Measurements from ENCODE around the gene JUN.

DNA sequence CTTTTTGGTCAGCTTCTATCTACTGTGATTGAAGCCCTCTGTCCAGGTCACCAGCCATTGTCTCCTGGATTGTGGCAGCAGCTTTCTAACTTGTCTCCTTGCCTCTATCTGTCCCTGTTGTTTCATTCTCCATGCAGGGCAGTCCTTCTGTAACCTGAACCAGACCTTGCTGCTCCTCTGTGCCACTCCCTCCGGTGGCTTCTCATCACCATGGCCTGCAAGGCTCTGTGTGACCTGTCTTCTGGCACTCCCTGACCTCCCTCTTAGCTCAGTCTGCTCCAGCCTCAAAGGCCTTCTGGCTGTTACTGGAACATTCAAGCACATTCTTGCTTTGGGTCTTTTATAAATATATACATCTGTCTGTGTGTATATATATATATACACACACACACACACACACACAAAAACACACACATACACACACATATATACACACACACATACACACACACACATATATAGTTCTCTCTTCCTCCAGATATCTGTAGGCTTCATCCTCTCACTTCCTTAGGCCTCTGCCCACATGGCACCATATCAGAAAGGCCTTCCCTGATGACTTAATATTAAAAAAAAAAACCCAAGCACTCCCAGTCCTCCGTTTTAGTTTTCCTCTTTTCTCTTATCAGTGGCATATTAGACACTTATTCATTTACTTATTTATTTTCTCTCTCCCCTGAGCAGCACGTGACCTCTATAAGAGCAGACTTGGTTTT is 21.2 kb upstream of the JUN start:
- TF ChIP-seq, protein P1, sequence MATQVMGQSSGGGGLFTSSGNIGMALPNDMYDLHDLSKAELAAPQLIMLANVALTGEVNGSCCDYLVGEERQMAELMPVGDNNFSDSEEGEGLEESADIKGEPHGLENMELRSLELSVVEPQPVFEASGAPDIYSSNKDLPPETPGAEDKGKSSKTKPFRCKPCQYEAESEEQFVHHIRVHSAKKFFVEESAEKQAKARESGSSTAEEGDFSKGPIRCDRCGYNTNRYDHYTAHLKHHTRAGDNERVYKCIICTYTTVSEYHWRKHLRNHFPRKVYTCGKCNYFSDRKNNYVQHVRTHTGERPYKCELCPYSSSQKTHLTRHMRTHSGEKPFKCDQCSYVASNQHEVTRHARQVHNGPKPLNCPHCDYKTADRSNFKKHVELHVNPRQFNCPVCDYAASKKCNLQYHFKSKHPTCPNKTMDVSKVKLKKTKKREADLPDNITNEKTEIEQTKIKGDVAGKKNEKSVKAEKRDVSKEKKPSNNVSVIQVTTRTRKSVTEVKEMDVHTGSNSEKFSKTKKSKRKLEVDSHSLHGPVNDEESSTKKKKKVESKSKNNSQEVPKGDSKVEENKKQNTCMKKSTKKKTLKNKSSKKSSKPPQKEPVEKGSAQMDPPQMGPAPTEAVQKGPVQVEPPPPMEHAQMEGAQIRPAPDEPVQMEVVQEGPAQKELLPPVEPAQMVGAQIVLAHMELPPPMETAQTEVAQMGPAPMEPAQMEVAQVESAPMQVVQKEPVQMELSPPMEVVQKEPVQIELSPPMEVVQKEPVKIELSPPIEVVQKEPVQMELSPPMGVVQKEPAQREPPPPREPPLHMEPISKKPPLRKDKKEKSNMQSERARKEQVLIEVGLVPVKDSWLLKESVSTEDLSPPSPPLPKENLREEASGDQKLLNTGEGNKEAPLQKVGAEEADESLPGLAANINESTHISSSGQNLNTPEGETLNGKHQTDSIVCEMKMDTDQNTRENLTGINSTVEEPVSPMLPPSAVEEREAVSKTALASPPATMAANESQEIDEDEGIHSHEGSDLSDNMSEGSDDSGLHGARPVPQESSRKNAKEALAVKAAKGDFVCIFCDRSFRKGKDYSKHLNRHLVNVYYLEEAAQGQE (IDR thresholded peaks at IDR 0.05; ENCODE audit: low read depth): no peak
- TF ChIP-seq EP300 (IDR thresholded peaks at IDR 0.05; ENCODE audit: borderline replicate concordance) (no peak), YY1 (IDR thresholded peaks at IDR 0.05; ENCODE audit: low read depth) (no peak), TAF1 (IDR thresholded peaks at IDR 0.05; ENCODE audit: low read depth) (no peak)
- TF ChIP-seq, protein P2, sequence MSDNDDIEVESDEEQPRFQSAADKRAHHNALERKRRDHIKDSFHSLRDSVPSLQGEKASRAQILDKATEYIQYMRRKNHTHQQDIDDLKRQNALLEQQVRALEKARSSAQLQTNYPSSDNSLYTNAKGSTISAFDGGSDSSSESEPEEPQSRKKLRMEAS (IDR thresholded peaks at IDR 0.05): no peak

Data from Ishikawa (cell line).